ENCODE measurements around the gene BRAF.
"Not testable (repeated sequence)": the region's sequence is repeated elsewhere in the genome, so short reads cannot be mapped to it uniquely, and the experiment has no call there.

BRAF gene

DNA sequence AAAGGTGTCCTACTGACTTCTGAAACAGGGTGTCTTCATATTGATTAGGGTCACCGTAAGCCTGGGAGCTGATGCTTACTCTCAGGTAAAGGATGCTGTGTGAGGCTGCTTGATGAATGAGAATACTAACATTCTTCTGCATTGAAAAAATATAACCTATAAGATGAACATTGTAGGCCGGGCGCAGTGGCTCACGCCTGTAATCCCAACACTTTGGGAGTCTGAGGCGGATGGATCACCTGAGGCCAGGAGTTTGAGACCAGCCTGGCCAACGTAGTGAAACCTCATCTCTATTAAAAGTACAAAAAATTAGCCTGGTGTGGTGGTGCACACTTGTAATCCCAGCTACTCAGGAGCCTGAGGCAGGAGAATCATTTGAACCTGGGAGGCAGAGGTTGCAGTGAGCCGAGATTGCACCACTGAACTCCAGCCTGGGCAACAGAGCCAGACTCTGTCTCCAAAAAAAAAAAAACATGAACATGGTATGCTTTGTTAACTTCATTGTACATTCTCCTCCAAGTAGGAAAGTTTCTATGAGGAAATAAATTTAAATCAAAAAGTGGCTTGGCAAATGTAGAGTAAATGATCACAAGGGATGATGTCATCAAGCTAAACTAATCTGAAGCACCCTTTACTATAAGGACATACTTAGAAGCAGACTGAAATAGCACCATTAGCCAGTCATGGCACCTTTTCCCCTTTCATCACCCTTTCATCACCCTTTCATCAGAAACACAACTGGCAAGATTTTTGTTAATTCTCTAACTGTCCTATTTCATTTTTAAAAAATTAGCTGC lies 1.5 kb upstream of the BRAF start:
- no peaks in the 10 kb centered on the region for H3K9me3 Mint-ChIP-seq
- H3K4me1 Mint-ChIP-seq: peaks cover 6% of the 10 kb centered on the region
- H3K4me3 Mint-ChIP-seq: no peak overlapping the region
- no peak overlapping the region for H3K27ac Mint-ChIP-seq
- no peaks in the 10 kb centered on the region for H3K36me3 Mint-ChIP-seq
- no peak for DNase-seq (ENCODE audit: low spot score in 2 of 2)
- no peak for ATAC-seq

DNA sequence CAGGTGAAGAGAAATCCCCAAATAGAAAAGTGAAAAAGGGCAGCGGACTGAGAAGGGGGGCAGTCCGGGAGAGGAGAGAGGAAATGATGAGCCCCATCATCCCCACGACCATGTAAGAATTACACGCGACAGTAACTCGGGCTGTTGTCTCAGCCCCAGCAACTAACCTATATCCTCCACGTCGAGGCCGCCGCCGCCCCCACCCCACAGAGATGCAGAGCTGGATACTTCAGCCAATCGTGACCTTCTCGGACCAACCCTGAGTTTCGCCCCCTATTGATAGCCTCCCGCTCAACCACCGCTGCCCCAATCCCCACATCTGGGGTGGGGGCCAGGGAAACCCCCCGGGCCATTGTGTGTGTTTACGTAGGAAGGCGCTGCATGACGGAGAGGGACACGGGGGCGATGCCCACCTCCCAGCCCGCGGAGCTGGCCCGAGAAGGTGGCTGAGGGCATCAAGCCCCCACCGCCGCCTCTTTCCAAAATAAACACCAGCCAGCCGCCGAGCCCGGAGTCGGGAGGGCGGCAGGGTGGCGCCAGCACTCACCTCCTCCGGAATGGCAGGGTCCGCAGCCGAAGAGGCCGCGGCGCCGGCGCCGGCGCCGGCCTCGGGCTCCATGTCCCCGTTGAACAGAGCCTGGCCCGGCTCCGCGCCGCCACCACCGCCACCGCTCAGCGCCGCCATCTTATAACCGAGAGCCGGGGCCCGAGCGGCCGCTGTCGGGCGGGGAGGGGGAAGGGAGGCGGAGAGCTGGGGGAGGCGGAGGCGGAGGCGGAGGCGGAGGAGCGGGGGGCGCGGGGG lies 509 bp downstream of the BRAF start:
- peak; percentile 79 for ATAC-seq
- peak; percentile 49 to 87 for DNase-seq (ENCODE audit: low spot score in 2 of 2)

DNA sequence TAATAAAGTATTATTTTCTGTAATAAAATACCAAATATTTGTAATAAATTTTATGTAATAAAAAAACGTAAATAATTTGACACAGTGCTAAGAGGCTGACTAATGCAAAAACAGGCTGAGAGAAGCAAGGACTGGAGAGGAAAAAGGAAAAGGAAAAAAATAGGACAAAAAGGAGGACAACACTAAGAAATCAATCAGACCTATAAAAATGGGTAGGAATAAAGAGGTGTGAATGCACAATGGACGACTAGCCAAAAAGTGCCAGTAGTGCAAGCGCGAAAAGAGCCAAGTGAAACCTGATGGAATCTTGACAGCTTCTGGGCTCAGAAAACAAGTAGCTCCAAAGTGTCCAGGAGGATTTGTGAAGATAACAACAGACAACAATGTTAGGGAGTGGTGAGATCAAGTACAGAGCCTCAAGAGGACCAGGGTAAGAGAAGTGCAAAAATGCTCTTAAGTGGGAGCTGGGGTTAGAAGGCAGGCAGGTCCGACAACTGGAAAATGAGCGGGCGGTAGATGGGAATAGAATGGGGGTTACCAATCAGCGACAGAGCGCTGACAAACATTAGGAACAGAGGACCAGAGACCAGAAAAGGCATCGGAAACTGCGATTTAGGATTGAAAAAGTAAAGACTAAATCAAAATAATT lies 1.2 kb downstream of the BRAF start:
- H3K9me3 Mint-ChIP-seq: no peaks in the 10 kb centered on the region
- H3K4me3 Mint-ChIP-seq: no peak overlapping the region
- no peak overlapping the region for H3K27ac Mint-ChIP-seq
- H3K4me1 Mint-ChIP-seq: peaks cover 12% of the 10 kb centered on the region
- DNase-seq (ENCODE audit: low spot score in 2 of 2): no peak
- ATAC-seq: no peak
- H3K36me3 Mint-ChIP-seq: peaks cover 6% of the 10 kb centered on the region

More for the DNA sequence above, 509 bp downstream of the BRAF start:
- Mint-ChIP-seq H3K36me3 (no peaks in the 10 kb centered on the region), H3K9me3 (no peaks in the 10 kb centered on the region), H3K27ac (no peak overlapping the region), H3K4me3 (no peak overlapping the region), H3K4me1 (peaks cover 12% of the 10 kb centered on the region)

DNA sequence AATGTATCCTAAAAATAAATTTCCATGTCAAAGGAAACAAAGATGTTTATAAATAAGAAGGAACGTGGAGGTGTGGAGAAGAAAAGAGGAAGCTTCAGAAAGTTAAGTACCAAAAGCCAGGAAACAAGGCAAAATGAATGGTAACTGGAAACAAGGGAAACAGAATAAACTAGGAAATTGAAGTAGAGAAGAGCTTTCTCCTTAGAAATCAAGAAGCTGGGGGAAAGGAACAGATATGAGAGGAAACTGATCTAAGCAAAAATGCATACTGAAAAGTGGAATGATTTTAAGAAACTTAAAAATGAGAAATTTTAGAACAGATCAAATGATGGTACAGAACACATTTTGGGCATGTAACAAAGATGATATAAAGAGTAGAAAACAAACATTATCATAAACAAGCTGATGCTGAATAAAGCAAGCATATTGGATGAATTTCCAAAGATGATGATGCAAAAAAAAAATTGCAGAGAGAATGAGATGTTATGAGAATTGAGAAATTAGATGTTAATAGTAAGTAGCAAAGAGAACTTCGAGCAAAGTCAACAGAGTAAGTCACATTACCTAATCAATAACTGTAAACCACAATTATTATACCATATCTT lies 1.9 kb downstream of the BRAF start:
- peaks cover 10% of the 10 kb centered on the region for H3K36me3 Mint-ChIP-seq
- DNase-seq (ENCODE audit: low spot score in 2 of 2) (no peak), ATAC-seq (no peak)
- H3K27ac Mint-ChIP-seq: no peak overlapping the region
- no peaks in the 10 kb centered on the region for H3K9me3 Mint-ChIP-seq
- no peak overlapping the region for H3K4me3 Mint-ChIP-seq
- peaks cover 12% of the 10 kb centered on the region for H3K4me1 Mint-ChIP-seq

DNA sequence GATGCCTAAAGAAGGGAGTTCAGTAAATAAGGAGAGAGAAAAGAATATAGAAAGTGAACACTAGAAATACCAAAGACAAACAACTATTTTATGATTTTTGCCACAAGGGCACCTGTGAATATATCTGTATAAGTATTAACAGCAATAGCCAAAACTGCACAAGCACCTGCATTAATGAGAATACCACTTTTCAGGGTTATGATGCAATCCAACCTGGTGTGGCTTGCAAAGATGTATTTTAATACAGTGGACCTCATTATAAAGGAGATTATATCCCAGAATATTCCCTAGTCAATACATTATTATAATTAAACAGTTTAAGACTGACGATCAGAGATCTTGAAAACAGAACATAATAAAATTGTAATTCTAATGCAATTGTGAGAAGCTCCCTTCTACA lies 4.0 kb downstream of the BRAF start:
- H3K4me1 Mint-ChIP-seq: peaks cover 23% of the 10 kb centered on the region
- no peak overlapping the region for H3K27ac Mint-ChIP-seq
- no peak for DNase-seq (ENCODE audit: low spot score in 2 of 2)
- H3K4me3 Mint-ChIP-seq: no peak overlapping the region
- H3K9me3 Mint-ChIP-seq: no peaks in the 10 kb centered on the region
- H3K36me3 Mint-ChIP-seq: peaks cover 10% of the 10 kb centered on the region
- ATAC-seq: no peak

DNA sequence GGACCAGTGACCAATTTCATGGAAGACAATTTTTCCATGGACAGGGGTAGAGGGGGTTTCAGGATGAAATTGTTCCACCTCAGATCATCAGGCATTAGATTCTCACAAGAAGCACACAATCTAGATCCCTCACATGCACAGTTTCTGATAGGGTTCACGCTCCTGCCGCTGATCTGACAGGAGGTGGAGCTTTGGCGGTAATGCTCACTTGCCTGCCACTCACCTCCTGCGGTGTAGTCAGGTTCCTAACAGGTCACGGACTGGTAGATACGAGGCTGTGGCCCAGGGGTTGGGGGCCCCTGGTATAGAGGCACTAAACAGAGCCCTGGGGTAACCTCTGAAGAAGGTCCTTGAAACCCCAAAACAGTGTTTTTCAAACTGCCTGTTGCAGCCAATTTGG lies 6.5 kb downstream of the BRAF start:
- H3K36me3 Mint-ChIP-seq: peaks cover 10% of the 10 kb centered on the region

DNA sequence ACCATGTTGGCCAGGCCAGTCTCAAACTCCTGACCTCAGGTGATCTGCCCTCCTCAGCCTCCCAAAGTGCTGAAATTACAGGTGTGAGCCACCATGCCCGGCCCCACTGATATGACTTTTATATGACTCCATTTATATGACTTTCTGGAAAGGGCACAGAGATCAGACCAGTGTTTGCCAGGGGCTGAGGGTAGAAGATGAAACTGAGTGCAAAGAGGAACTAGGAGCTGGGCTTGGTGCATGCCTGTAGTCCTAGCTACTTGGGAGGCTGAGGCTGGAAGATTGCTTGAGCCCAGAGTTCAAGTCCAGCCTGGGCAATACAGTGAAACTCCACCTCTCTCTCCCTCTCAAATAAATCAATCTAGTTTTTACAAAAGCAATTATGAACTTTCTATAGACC lies 7.5 kb downstream of the BRAF start:
- no peak overlapping the region for H3K4me3 Mint-ChIP-seq
- ATAC-seq: no peak
- DNase-seq (ENCODE audit: low spot score in 2 of 2): no peak
- H3K27ac Mint-ChIP-seq: no peak overlapping the region
- H3K9me3 Mint-ChIP-seq: no peaks in the 10 kb centered on the region
- H3K36me3 Mint-ChIP-seq: peaks cover 10% of the 10 kb centered on the region
- peaks cover 37% of the 10 kb centered on the region for H3K4me1 Mint-ChIP-seq

More for the DNA sequence above, 6.5 kb downstream of the BRAF start:
- no peaks in the 10 kb centered on the region for H3K9me3 Mint-ChIP-seq
- DNase-seq (ENCODE audit: low spot score in 2 of 2): no peak
- no peak for ATAC-seq
- H3K4me1 Mint-ChIP-seq: peaks cover 28% of the 10 kb centered on the region
- H3K27ac Mint-ChIP-seq: no peak overlapping the region
- no peak overlapping the region for H3K4me3 Mint-ChIP-seq

DNA sequence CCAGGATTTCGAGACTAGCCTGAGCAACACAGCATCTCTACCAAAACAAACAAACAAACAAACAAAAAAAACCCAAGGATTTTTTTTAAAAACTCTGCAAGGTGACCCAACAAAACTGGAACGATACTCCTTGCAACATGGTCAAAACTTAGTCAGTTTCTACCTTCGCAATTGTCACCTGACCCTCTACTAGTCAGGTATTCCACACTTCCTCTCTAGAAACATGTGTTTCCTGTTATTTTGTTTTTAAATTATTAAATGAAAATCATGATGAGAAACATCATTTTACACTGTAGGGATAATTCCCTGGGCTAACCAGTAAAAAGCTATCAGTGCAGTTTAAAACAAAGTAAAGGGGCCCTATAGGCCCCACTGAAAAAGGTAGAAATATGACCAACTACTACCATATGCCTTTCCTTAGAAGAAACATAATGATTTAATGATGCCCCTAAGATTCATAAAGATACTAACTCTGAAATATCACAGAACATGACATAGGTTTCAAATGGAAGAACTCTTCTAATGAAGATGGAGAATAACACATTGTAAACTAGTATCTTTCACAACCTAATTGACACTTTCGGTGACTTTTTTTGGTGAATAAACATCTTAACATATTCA lies 8.7 kb downstream of the BRAF start:
- Mint-ChIP-seq H3K4me1 (peaks cover 45% of the 10 kb centered on the region), H3K27ac (no peak overlapping the region), H3K4me3 (no peak overlapping the region), H3K36me3 (peaks cover 10% of the 10 kb centered on the region), H3K9me3 (no peaks in the 10 kb centered on the region)
- peak; percentile 69 for ATAC-seq
- no peak for DNase-seq (ENCODE audit: low spot score in 2 of 2)

DNA sequence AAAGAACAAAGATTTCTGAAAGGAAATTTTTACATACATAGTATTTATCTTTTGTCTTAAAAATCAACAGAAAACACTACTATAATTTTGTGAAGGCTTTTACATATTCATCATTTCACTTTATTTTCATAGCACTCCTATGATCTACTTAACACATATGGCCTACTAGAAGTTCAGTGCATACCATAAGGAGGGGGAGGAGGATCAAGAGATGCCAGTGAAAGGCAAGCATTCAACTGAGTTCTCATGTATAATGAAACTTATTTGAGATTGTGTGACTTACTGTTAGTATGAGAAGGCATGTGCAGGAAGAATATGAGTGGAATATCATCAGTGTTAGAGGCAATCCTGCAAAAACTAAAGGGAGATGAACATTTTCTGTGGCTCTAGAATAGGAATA lies 10.6 kb downstream of the BRAF start:
- no peak overlapping the region for H3K4me3 Mint-ChIP-seq

DNA sequence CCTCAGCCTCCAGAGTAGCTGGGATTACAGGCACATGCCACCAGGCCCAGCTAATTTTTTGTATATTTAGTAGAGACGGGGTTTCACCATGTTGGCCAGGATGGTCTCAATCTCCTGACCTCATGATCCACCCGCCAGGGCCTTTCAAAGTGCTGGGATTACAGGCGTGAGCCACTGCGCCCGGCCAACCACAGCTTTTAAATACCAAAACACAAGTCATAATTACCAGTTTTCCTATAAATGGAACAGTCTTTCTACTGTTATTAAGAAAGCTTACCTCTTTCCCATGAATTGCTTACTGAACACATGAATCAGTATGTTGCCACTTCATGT lies 11.2 kb downstream of the BRAF start:
- not testable (repeated sequence) for H3K4me3 Mint-ChIP-seq; ATAC-seq; H3K36me3 Mint-ChIP-seq; H3K27ac Mint-ChIP-seq; H3K9me3 Mint-ChIP-seq; DNase-seq (ENCODE audit: low spot score in 2 of 2)
- H3K4me1 Mint-ChIP-seq: peaks cover 54% of the 10 kb centered on the region

More for the DNA sequence above, 10.6 kb downstream of the BRAF start:
- DNase-seq (ENCODE audit: low spot score in 2 of 2) (no peak), ATAC-seq (no peak)
- Mint-ChIP-seq H3K36me3 (peaks cover 10% of the 10 kb centered on the region), H3K9me3 (no peaks in the 10 kb centered on the region), H3K27ac (no peak overlapping the region), H3K4me1 (peaks cover 51% of the 10 kb centered on the region)

DNA sequence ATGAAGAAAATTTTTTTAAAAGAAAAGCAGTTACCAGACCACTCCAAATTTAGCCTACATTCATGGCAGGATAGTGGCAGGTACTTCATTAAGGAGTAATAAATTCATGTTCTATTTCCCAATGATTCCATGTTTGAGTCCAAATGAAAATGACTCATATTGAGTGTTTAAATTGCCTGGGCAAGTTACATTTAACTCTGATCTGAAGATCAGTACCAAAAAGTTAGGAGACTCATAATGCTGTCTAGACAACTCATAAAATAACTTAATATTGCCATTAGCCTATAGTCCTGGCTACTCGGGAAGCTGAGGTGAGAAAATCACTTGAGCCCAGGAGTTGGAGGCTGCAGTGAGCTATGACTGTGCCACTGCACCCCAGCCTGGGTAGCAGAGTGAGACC lies 13.0 kb downstream of the BRAF start:
- H3K9me3 Mint-ChIP-seq: no peaks in the 10 kb centered on the region
- H3K4me1 Mint-ChIP-seq: peaks cover 48% of the 10 kb centered on the region
- H3K27ac Mint-ChIP-seq: no peak overlapping the region

DNA sequence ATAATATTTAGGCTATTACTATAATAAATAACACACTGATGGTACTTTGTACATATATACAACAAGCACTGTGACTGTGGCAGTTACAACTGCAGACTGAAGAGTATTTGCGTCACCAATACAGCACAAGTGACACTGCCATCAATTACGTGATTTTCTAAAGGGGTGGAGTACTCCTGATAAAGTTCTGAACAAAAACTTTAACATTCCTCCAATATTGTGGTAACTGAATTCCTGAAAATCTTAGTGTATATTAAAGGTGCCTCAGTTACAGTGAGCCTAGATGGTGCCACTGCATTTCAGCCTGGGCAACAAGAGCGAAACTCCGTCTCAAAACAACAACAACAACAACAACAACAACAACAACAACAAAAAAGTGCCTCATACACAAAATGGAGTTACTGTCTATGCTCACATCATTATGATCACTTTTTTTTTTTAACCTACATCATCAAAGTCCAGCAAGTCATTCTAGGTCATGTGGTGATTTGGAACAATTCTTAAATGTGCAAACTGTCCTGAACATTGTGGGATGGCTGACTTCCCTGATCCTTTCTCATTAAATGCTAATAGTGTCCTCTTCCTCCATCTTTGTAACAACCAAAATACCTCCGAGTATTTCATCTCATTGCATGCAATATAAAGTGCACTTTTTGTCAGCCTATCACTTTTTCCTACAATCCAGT lies 15.1 kb downstream of the BRAF start:
- DNase-seq (ENCODE audit: low spot score in 2 of 2): no peak
- no peak for ATAC-seq
- H3K4me1 Mint-ChIP-seq: peaks cover 43% of the 10 kb centered on the region
- H3K4me3 Mint-ChIP-seq: no peak overlapping the region
- no peak overlapping the region for H3K27ac Mint-ChIP-seq
- no peaks in the 10 kb centered on the region for H3K9me3 Mint-ChIP-seq
- no peaks in the 10 kb centered on the region for H3K36me3 Mint-ChIP-seq

More for the DNA sequence above, 13.0 kb downstream of the BRAF start:
- Mint-ChIP-seq H3K4me3 (no peak overlapping the region), H3K36me3 (no peaks in the 10 kb centered on the region)
- DNase-seq (ENCODE audit: low spot score in 2 of 2) (no peak), ATAC-seq (no peak)

DNA sequence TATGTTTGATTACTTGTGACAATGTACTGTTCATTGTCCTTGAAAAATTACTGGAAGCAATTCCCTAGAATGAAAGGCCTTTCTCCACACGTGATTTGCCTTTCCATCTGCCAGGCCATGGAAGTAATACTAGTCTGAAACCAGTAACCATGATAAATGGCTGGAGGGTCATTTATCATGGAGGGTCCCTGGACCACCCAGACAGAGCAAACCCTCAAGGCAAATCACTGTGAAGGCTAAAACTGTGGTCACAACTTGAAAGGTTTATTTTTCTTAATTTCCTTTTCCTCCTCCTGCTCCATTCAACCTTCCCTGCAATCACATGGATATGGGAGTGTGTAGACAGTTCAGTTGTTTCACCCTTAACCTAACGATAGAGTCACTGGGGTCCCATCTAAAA lies 16.4 kb downstream of the BRAF start:
- H3K4me1 Mint-ChIP-seq: peaks cover 47% of the 10 kb centered on the region
- H3K4me3 Mint-ChIP-seq: no peak overlapping the region
- DNase-seq (ENCODE audit: low spot score in 2 of 2): no peak
- no peak overlapping the region for H3K27ac Mint-ChIP-seq
- no peak for ATAC-seq
- no peaks in the 10 kb centered on the region for H3K9me3 Mint-ChIP-seq
- no peaks in the 10 kb centered on the region for H3K36me3 Mint-ChIP-seq

DNA sequence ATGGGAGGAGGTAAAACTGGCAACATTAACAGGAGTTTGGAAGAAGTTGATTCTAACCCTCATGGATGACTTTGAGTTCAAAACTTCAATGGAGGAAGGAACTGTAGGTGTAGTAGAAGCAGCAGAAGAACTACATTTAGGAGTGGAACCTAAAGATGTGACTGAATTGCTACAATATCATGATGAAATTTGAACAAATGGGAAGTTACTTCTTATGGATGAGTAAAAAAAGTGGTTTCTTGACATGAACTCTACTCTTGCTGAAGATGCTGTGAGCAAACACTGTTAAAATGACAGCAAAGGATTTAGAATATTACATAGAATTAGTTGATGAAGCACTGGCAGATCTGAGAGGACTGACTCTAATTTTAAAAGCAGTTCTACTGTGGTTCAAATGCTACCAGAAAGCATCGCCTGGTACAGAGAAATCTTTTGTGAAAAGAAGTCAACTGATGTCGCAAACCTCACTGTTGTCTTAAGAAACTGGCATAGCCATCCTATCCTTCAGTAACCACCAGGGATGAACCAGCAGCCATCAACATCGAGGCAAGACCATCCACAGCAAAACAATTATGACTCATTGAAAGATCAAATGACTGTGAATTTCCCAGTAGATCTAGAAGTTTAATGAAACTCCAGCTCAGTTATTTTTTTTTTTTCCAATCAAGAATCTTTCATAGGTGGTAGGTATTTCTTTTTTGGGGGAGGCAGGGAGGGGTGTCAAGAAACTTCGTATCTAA lies 20.8 kb downstream of the BRAF start:
- H3K9me3 Mint-ChIP-seq: no peaks in the 10 kb centered on the region
- H3K4me3 Mint-ChIP-seq: no peak overlapping the region
- no peak for DNase-seq (ENCODE audit: low spot score in 2 of 2)
- H3K27ac Mint-ChIP-seq: no peak overlapping the region
- H3K4me1 Mint-ChIP-seq: peaks cover 46% of the 10 kb centered on the region
- H3K36me3 Mint-ChIP-seq: no peaks in the 10 kb centered on the region
- ATAC-seq: peak; percentile 78
